ENCODE data around the gene CXCR3. TPM values are rescaled to one million over a fixed set of nuclear protein-coding genes. Genes with fewer than 3 reads are reported as not detected.

CXCR3 gene
- total RNA-seq, 1 donor from 2014 or later, result not detected

DNA sequence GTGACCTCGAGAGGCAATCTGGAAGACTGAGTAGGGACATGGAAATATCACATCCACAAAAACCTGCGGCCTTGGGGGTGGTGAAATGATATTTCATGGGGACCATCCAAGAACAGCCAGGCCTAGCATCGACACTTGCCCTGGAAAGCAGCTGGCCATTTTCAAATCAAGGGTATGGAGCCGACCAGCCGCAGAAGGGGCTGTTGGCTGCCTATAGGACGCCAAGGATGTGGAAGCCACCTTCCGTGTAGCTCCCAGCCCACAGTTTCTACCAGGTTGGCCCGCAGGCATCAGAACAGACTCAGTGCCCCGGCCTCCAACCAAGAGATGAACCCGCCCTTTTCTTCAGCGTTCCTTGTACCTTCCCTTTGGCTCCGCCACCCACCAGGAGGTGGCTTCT, 43.6 kb upstream of the CXCR3 start:
- Histone ChIP-seq H3K4me1 (ENCODE audit: insufficient read depth, low read length) (no peaks in the 10 kb centered on the region), H4K20me1 (ENCODE audit: insufficient read depth, low read length) (no peaks in the 10 kb centered on the region), H3K9ac (ENCODE audit: low read length) (no peak overlapping the region), H3K79me2 (ENCODE audit: insufficient read depth, low read length) (no peaks in the 10 kb centered on the region), H3K4me2 (ENCODE audit: low read length) (no peak overlapping the region), H3K27me3 (ENCODE audit: insufficient read depth, low read length) (no peaks in the 10 kb centered on the region), H3K36me3 (ENCODE audit: insufficient read depth, low read length) (no peaks in the 10 kb centered on the region), H3K9me3 (ENCODE audit: insufficient read depth, low read depth, low read length) (no peaks in the 10 kb centered on the region), H2AFZ (ENCODE audit: low read depth, low read length) (no peak overlapping the region), H3K4me3 (ENCODE audit: insufficient read depth, low read depth, low read length) (no peak overlapping the region), H3K27ac (ENCODE audit: low read depth, low read length) (no peak overlapping the region)
- H3K9me3 Mint-ChIP-seq (ENCODE audit: unreplicated experiment), result peaks cover 3% of the 10 kb centered on the region
- peaks cover 12% of the 10 kb centered on the region for H3K27me3 Mint-ChIP-seq (ENCODE audit: low read depth, unreplicated experiment)
- no peak for DNase-seq (ENCODE audit: low read depth)
- no peaks in the 10 kb centered on the region for H3K4me1 Mint-ChIP-seq (ENCODE audit: low read depth, unreplicated experiment)
- peaks cover 3% of the 10 kb centered on the region for H3K36me3 Mint-ChIP-seq (ENCODE audit: low read depth, unreplicated experiment)
- no peak overlapping the region for H3K27ac Mint-ChIP-seq (ENCODE audit: unreplicated experiment)
- FAIRE-seq, result no peak
- no peak for TF ChIP-seq CTCF (IDR thresholded peaks at IDR 0.05; ENCODE audit: insufficient read depth, low read depth, low read length)
- no peak for TF ChIP-seq EZH2 (IDR thresholded peaks at IDR 0.05; ENCODE audit: insufficient read depth, low read length)
- H3K4me3 Mint-ChIP-seq (ENCODE audit: unreplicated experiment), result no peak overlapping the region

GRCh38 chrX:71660562-71661416, 42.5 kb upstream of the CXCR3 start:
- H3K4me1 ChIP-seq (ENCODE audit: insufficient read depth, low read length), result no peaks in the 10 kb centered on the region
- FAIRE-seq (no peak), DNase-seq (ENCODE audit: low read depth) (no peak)
- peaks cover 17% of the 10 kb centered on the region for H3K27me3 Mint-ChIP-seq (ENCODE audit: low read depth, unreplicated experiment)
- H3K9me3 ChIP-seq (ENCODE audit: insufficient read depth, low read depth, low read length), result no peaks in the 10 kb centered on the region
- no peaks in the 10 kb centered on the region for H3K4me1 Mint-ChIP-seq (ENCODE audit: low read depth, unreplicated experiment)
- no peak overlapping the region for H3K4me3 ChIP-seq (ENCODE audit: insufficient read depth, low read depth, low read length)
- no peak overlapping the region for H3K27ac ChIP-seq (ENCODE audit: low read depth, low read length)
- H3K79me2 ChIP-seq (ENCODE audit: insufficient read depth, low read length), result no peaks in the 10 kb centered on the region
- peaks cover 3% of the 10 kb centered on the region for H3K36me3 Mint-ChIP-seq (ENCODE audit: low read depth, unreplicated experiment)
- H3K9me3 Mint-ChIP-seq (ENCODE audit: unreplicated experiment), result peaks cover 3% of the 10 kb centered on the region
- H4K20me1 ChIP-seq (ENCODE audit: insufficient read depth, low read length), result no peaks in the 10 kb centered on the region
- H3K4me2 ChIP-seq (ENCODE audit: low read length), result no peak overlapping the region
- no peaks in the 10 kb centered on the region for H3K27me3 ChIP-seq (ENCODE audit: insufficient read depth, low read length)
- H3K36me3 ChIP-seq (ENCODE audit: insufficient read depth, low read length), result no peaks in the 10 kb centered on the region
- TF ChIP-seq CTCF (IDR thresholded peaks at IDR 0.05; ENCODE audit: insufficient read depth, low read depth, low read length), result no peak
- no peak for TF ChIP-seq EZH2 (IDR thresholded peaks at IDR 0.05; ENCODE audit: insufficient read depth, low read length)
- no peak overlapping the region for H3K9ac ChIP-seq (ENCODE audit: low read length)
- no peak overlapping the region for H3K27ac Mint-ChIP-seq (ENCODE audit: unreplicated experiment)
- H3K4me3 Mint-ChIP-seq (ENCODE audit: unreplicated experiment), result no peak overlapping the region
- no peak overlapping the region for H2AFZ ChIP-seq (ENCODE audit: low read depth, low read length)

GRCh38 chrX:71659959-71660358, 41.6 kb upstream of the CXCR3 start:
- Mint-ChIP-seq H3K27ac (ENCODE audit: unreplicated experiment) (no peak overlapping the region), H3K4me1 (ENCODE audit: low read depth, unreplicated experiment) (no peaks in the 10 kb centered on the region), H3K36me3 (ENCODE audit: low read depth, unreplicated experiment) (peaks cover 3% of the 10 kb centered on the region), H3K27me3 (ENCODE audit: low read depth, unreplicated experiment) (peaks cover 17% of the 10 kb centered on the region), H3K4me3 (ENCODE audit: unreplicated experiment) (no peak overlapping the region), H3K9me3 (ENCODE audit: unreplicated experiment) (peaks cover 3% of the 10 kb centered on the region)
- no peaks in the 10 kb centered on the region for H3K27me3 ChIP-seq (ENCODE audit: insufficient read depth, low read length)
- H2AFZ ChIP-seq (ENCODE audit: low read depth, low read length), result no peak overlapping the region
- H4K20me1 ChIP-seq (ENCODE audit: insufficient read depth, low read length), result no peaks in the 10 kb centered on the region
- H3K27ac ChIP-seq (ENCODE audit: low read depth, low read length), result no peak overlapping the region
- TF ChIP-seq EZH2 (IDR thresholded peaks at IDR 0.05; ENCODE audit: insufficient read depth, low read length), result no peak
- TF ChIP-seq CTCF (IDR thresholded peaks at IDR 0.05; ENCODE audit: insufficient read depth, low read depth, low read length), result no peak
- DNase-seq (ENCODE audit: low read depth) (no peak), FAIRE-seq (no peak)
- H3K4me3 ChIP-seq (ENCODE audit: insufficient read depth, low read depth, low read length), result no peak overlapping the region
- H3K36me3 ChIP-seq (ENCODE audit: insufficient read depth, low read length), result no peaks in the 10 kb centered on the region
- no peak overlapping the region for H3K4me2 ChIP-seq (ENCODE audit: low read length)
- no peaks in the 10 kb centered on the region for H3K9me3 ChIP-seq (ENCODE audit: insufficient read depth, low read depth, low read length)
- no peaks in the 10 kb centered on the region for H3K4me1 ChIP-seq (ENCODE audit: insufficient read depth, low read length)
- no peaks in the 10 kb centered on the region for H3K79me2 ChIP-seq (ENCODE audit: insufficient read depth, low read length)
- no peak overlapping the region for H3K9ac ChIP-seq (ENCODE audit: low read length)

Data from astrocyte (in vitro differentiated cells and primary cell).